Measurements from ENCODE around the gene G6PC3. TPM values are rescaled to one million over a fixed set of nuclear protein-coding genes. Genes with fewer than 3 reads are reported as not detected.

Gene G6PC3
- polyA plus RNA-seq, 4 donors = 17.6 to 69.2 (median 39.3) TPM

DNA sequence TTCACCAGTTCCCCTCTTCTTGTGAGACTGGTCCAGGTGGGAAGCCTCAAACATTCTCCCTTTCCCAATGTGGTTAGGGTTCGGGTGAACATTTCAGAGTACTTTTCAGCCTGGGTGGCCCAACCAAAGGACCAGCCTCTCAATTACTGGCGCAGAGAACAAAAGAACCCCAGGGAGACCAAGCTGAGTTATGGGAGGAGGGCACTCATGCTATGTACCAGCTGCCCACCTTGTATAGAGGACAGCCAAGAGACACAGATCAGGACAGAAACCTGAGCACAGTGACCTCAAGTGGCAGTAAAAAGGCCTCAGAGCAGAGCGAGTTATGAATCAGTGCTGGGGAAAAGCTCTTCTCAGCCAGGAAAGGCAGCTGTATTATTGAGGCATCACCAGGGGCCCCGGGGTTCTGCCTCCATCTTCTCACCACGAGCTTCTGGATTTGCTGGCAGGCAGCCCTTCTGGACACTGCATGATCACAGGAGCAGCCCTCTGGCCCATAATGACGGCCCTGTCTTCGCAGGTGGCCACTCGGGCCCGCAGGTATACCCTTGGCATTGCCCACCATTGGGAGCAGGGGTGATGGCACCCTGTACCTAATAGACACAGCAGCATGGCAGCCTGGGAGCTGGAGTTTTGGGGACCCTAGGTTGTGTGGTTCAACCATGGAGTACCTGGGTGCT, 3.8 kb downstream of the G6PC3 start:
- peaks cover 0 to 13% (median 0%) of the 10 kb centered on the region in 3 donors for H3K4me1 ChIP-seq (ENCODE audit: control insufficient read depth in 3 of 3, insufficient read depth in 2 of 3, low read depth in 1 of 3, low read length in 2 of 3)
- DNase-seq = no peak
- 83 to 85% (median 85%) methylated on average over 9 of the region's 9 CpGs for WGBS, 3 donors
- H3K27ac ChIP-seq (ENCODE audit: low read depth in 1 of 3, low read length in 2 of 3) = no peak overlapping the region
- no peak for FAIRE-seq
- no peaks in the 10 kb centered on the region for H3K27me3 ChIP-seq (ENCODE audit: control insufficient read depth in 3 of 3, insufficient read depth in 3 of 3, low read length in 3 of 3)
- no peaks in the 10 kb centered on the region for H3K9me3 ChIP-seq (ENCODE audit: control insufficient read depth in 2 of 2, insufficient read depth in 1 of 2, low read depth in 1 of 2, low read length in 1 of 2)
- H3K36me3 ChIP-seq (ENCODE audit: control insufficient read depth in 3 of 3, insufficient read depth in 2 of 3, low read depth in 1 of 3, low read length in 3 of 3) = peaks cover 0 to 66% (median 4%) of the 10 kb centered on the region in 3 donors
- H3K4me3 ChIP-seq (ENCODE audit: low read depth in 1 of 3, low read length in 3 of 3) = no peak overlapping the region

GRCh38 chr17:44074911-44075285, 4.4 kb downstream of the G6PC3 start:
- Histone ChIP-seq H3K27ac (ENCODE audit: low read depth in 1 of 3, low read length in 2 of 3) (no peak overlapping the region), H3K4me1 (ENCODE audit: control insufficient read depth in 3 of 3, insufficient read depth in 2 of 3, low read depth in 1 of 3, low read length in 2 of 3) (peaks cover 0 to 11% (median 0%) of the 10 kb centered on the region in 3 donors), H3K27me3 (ENCODE audit: control insufficient read depth in 3 of 3, insufficient read depth in 3 of 3, low read length in 3 of 3) (no peaks in the 10 kb centered on the region), H3K4me3 (ENCODE audit: low read depth in 1 of 3, low read length in 3 of 3) (no peak overlapping the region), H3K36me3 (ENCODE audit: control insufficient read depth in 3 of 3, insufficient read depth in 2 of 3, low read depth in 1 of 3, low read length in 3 of 3) (peaks cover 0 to 69% (median 4%) of the 10 kb centered on the region in 3 donors), H3K9me3 (ENCODE audit: control insufficient read depth in 2 of 2, insufficient read depth in 1 of 2, low read depth in 1 of 2, low read length in 1 of 2) (no peaks in the 10 kb centered on the region)
- DNase-seq (no peak), FAIRE-seq (no peak)
- WGBS, 3 donors = 92 to 94% (median 93%) methylated on average over 8 to 9 of the region's 9 CpGs

DNA sequence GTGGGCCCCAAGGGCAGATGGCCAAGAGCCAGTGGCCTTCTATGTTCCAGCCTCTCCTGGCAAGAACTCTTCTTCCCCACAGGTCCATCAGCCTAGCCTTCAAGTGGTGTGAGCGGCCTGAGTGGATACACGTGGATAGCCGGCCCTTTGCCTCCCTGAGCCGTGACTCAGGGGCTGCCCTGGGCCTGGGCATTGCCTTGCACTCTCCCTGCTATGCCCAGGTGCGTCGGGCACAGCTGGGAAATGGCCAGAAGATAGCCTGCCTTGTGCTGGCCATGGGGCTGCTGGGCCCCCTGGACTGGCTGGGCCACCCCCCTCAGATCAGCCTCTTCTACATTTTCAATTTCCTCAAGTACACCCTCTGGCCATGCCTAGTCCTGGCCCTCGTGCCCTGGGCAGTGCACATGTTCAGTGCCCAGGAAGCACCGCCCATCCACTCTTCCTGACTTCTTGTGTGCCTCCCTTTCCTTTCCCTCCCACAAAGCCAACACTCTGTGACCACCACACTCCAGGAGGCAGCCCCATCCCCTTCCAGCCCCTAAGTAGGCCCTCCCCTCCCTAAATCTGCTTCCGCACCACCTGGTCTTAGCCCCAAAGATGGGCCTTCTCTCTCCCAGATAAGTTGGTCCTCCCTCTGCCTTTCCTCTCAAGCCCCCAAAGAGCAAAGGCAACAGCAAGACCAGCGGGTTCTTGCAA, 5.2 kb downstream of the G6PC3 start:
- H3K27me3 ChIP-seq (ENCODE audit: control insufficient read depth in 3 of 3, insufficient read depth in 3 of 3, low read length in 3 of 3) = no peaks in the 10 kb centered on the region
- H3K4me3 ChIP-seq (ENCODE audit: low read depth in 1 of 3, low read length in 3 of 3) = no peak overlapping the region
- H3K9me3 ChIP-seq (ENCODE audit: control insufficient read depth in 2 of 2, insufficient read depth in 1 of 2, low read depth in 1 of 2, low read length in 1 of 2) = no peaks in the 10 kb centered on the region
- WGBS, 3 donors = 84 to 94% (median 86%) methylated on average over 10 of the region's 10 CpGs
- peaks cover 3 to 77% (median 4%) of the 10 kb centered on the region in 3 donors for H3K36me3 ChIP-seq (ENCODE audit: control insufficient read depth in 3 of 3, insufficient read depth in 2 of 3, low read depth in 1 of 3, low read length in 3 of 3)
- FAIRE-seq = no peak
- no peak overlapping the region for H3K27ac ChIP-seq (ENCODE audit: low read depth in 1 of 3, low read length in 2 of 3)
- H3K4me1 ChIP-seq (ENCODE audit: control insufficient read depth in 3 of 3, insufficient read depth in 2 of 3, low read depth in 1 of 3, low read length in 2 of 3) = peaks cover 0 to 8% (median 0%) of the 10 kb centered on the region in 3 donors
- DNase-seq = no peak

DNA sequence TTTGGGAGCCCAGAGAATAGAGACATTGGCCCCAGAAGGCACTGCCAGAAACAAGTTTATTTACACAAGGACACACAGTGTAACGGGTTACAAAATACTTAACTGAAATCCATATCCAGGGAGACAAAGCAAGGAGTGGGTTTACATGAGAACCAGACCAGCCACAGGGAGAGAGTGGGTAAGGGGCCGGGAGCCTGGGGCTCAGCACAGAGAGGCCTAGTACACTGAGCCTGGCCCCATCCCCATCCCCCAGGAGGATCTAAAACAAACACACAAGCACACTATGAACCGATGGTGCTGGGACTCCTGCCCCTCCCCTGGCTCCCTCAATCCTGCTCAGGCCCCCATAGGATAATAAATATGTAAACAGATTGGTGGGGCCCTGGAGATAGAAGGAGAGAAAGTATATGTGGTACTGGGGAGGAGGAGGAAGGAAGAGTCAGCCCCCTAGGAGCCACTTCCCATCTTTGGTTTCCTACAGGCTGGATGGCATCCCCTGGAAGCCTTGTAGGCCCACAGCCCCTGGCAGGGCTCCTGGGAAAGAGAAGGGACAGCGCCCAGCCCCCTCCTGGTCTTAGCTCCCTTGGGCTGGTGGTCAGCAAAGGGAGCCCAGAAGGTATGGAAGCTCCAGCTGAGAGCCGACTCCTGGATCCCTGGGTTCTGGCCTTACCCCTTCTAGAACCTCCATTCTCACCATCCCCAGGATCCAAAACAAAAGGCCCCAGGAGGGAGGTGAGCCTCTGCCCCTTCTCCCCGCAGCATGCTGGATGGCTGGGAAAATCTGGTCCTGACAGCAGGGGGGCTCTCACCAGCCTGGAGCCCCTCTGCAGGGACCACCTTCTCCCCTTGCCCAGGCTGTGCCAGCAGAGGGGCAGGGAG, 6.4 kb downstream of the G6PC3 start:
- WGBS, 3 donors = 72 to 82% (median 78%) methylated on average over 6 of the region's 6 CpGs
- no peaks in the 10 kb centered on the region for H3K27me3 ChIP-seq (ENCODE audit: control insufficient read depth in 3 of 3, insufficient read depth in 3 of 3, low read length in 3 of 3)
- H3K4me1 ChIP-seq (ENCODE audit: control insufficient read depth in 3 of 3, insufficient read depth in 2 of 3, low read depth in 1 of 3, low read length in 2 of 3) = peaks cover 0 to 2% (median 0%) of the 10 kb centered on the region in 3 donors
- DNase-seq = no peak
- H3K27ac ChIP-seq (ENCODE audit: low read depth in 1 of 3, low read length in 2 of 3) = no peak overlapping the region
- no peaks in the 10 kb centered on the region for H3K9me3 ChIP-seq (ENCODE audit: control insufficient read depth in 2 of 2, insufficient read depth in 1 of 2, low read depth in 1 of 2, low read length in 1 of 2)
- peaks cover 3 to 86% (median 4%) of the 10 kb centered on the region in 3 donors for H3K36me3 ChIP-seq (ENCODE audit: control insufficient read depth in 3 of 3, insufficient read depth in 2 of 3, low read depth in 1 of 3, low read length in 3 of 3)
- no peak overlapping the region for H3K4me3 ChIP-seq (ENCODE audit: low read depth in 1 of 3, low read length in 3 of 3)
- FAIRE-seq = no peak

- H3K27ac ChIP-seq (ENCODE audit: low read depth in 1 of 3, low read length in 2 of 3) = no peak overlapping the region
- H3K36me3 ChIP-seq (ENCODE audit: control insufficient read depth in 3 of 3, insufficient read depth in 2 of 3, low read depth in 1 of 3, low read length in 3 of 3) = peaks cover 3 to 92% (median 4%) of the 10 kb centered on the region in 3 donors
- FAIRE-seq = no peak
- H3K4me1 ChIP-seq (ENCODE audit: control insufficient read depth in 3 of 3, insufficient read depth in 2 of 3, low read depth in 1 of 3, low read length in 2 of 3) = no peaks in the 10 kb centered on the region
- H3K27me3 ChIP-seq (ENCODE audit: control insufficient read depth in 3 of 3, insufficient read depth in 3 of 3, low read length in 3 of 3) = no peaks in the 10 kb centered on the region
- no peaks in the 10 kb centered on the region for H3K9me3 ChIP-seq (ENCODE audit: control insufficient read depth in 2 of 2, insufficient read depth in 1 of 2, low read depth in 1 of 2, low read length in 1 of 2)
- DNase-seq = no peak
- 62 to 76% (median 71%) methylated on average over 3 to 4 of the region's 4 CpGs for WGBS, 3 donors
- no peak overlapping the region for H3K4me3 ChIP-seq (ENCODE audit: low read depth in 1 of 3, low read length in 3 of 3)
These were observed 7.0 kb downstream of the G6PC3 start for GRCh38 chr17:44077595-44077909.

- FAIRE-seq = no peak
- H3K9me3 ChIP-seq (ENCODE audit: control insufficient read depth in 2 of 2, insufficient read depth in 1 of 2, low read depth in 1 of 2, low read length in 1 of 2) = no peaks in the 10 kb centered on the region
- WGBS, 3 donors = 92 to 93% (median 93%) methylated on average over 19 of the region's 19 CpGs
- H3K27ac ChIP-seq (ENCODE audit: low read depth in 1 of 3, low read length in 2 of 3) = no peak overlapping the region
- H3K4me1 ChIP-seq (ENCODE audit: control insufficient read depth in 3 of 3, insufficient read depth in 2 of 3, low read depth in 1 of 3, low read length in 2 of 3) = no peaks in the 10 kb centered on the region
- DNase-seq = no peak
- H3K36me3 ChIP-seq (ENCODE audit: control insufficient read depth in 3 of 3, insufficient read depth in 2 of 3, low read depth in 1 of 3, low read length in 3 of 3) = peaks cover 3 to 93% (median 5%) of the 10 kb centered on the region in 3 donors
- H3K27me3 ChIP-seq (ENCODE audit: control insufficient read depth in 3 of 3, insufficient read depth in 3 of 3, low read length in 3 of 3) = no peaks in the 10 kb centered on the region
- no peak overlapping the region for H3K4me3 ChIP-seq (ENCODE audit: low read depth in 1 of 3, low read length in 3 of 3)
These were observed 7.9 kb downstream of the G6PC3 start for GRCh38 chr17:44078412-44078811.

DNA sequence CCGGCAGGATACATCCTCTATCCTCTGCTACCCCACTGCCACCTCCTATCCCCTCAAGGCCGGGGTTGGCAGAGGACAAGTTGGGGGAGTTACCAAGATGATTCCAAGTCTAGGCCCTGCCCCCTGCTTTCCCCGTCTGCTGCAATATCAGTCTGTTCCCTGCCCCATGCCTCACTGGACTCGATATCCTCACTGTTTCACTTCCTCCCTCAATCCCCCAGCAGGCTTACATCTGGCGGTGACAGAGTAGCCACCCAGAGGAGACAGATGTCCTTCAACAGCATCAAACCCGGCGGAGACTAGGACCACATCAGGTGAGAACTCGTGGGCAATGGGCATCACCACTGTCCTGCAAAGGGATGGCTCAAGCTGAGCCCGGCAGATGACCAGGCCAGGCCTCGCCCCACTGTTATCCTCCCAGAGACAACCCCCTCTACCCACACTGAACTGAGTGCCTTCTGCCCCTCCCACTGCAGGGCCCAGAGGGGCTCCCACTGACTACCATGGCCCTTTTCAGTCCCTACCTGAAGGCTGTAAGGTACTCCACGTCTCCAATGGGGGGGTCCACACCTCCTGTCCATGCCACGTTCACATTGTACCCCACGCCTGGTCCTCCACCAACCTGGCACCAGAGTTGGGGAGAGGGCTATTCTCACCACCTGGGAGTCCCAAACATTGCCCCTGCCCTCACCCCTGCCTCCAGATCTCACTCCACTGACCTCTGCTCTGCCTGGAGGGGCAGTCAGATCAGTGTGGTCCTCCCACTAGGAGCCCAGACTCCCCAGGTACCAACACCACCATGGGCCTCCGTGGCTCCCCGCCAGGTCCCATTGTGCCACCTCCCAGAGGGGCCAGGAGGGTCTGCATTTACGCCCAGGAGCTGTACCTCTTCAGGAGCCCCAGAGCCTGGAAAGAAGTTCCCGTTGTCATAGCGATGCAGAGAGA, 9.6 kb downstream of the G6PC3 start:
- no peak for FAIRE-seq
- Histone ChIP-seq H3K36me3 (ENCODE audit: control insufficient read depth in 3 of 3, insufficient read depth in 2 of 3, low read depth in 1 of 3, low read length in 3 of 3) (peaks cover 3 to 93% (median 6%) of the 10 kb centered on the region in 3 donors), H3K4me1 (ENCODE audit: control insufficient read depth in 3 of 3, insufficient read depth in 2 of 3, low read depth in 1 of 3, low read length in 2 of 3) (no peaks in the 10 kb centered on the region), H3K9me3 (ENCODE audit: control insufficient read depth in 2 of 2, insufficient read depth in 1 of 2, low read depth in 1 of 2, low read length in 1 of 2) (no peaks in the 10 kb centered on the region), H3K4me3 (ENCODE audit: low read depth in 1 of 3, low read length in 3 of 3) (no peak overlapping the region), H3K27ac (ENCODE audit: low read depth in 1 of 3, low read length in 2 of 3) (no peak overlapping the region), H3K27me3 (ENCODE audit: control insufficient read depth in 3 of 3, insufficient read depth in 3 of 3, low read length in 3 of 3) (no peaks in the 10 kb centered on the region)
- 84 to 88% (median 85%) methylated on average over 18 of the region's 18 CpGs for WGBS, 3 donors
- DNase-seq = no peak

Data from small intestine (tissue), 7 donors.